Measurements from ENCODE around the gene C6orf120. TPM values are rescaled to one million over a fixed set of nuclear protein-coding genes. Genes with fewer than 3 reads are reported as not detected.

The C6orf120 gene
- total and polyA plus RNA-seq, 2 of the 13 experiments (the other 11 are each of a cell fraction or from before 2014, with no cell fraction given): 21.7 to 29.9 TPM

DNA sequence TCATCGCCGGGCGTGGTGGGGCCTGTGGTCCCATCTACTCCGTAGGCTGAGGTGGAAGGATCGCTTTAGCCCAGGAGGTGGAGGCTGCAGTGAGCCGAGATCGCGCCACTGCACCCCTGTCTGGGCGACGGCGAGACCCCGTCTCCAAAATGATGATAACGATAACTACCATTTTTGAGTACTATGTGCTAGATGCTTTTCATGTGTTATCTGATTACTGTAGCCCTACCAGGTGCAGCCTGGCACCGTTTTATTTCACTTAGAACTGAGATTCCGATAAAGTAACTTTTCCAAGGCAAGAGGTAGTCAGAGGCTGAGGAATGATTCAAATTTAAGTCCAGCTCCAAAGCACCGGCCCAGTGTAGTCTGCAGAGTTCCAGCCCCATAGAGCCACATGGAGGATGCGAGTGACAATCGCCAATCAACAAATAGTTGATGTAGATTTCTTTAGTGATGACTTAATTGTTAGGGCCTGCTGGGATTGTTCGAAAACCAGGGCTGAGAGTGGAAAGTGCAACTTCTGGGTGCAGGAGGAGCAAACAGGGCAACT is 50.2 kb downstream of the C6orf120 start (continued):
- TF ChIP-seq, protein P1, sequence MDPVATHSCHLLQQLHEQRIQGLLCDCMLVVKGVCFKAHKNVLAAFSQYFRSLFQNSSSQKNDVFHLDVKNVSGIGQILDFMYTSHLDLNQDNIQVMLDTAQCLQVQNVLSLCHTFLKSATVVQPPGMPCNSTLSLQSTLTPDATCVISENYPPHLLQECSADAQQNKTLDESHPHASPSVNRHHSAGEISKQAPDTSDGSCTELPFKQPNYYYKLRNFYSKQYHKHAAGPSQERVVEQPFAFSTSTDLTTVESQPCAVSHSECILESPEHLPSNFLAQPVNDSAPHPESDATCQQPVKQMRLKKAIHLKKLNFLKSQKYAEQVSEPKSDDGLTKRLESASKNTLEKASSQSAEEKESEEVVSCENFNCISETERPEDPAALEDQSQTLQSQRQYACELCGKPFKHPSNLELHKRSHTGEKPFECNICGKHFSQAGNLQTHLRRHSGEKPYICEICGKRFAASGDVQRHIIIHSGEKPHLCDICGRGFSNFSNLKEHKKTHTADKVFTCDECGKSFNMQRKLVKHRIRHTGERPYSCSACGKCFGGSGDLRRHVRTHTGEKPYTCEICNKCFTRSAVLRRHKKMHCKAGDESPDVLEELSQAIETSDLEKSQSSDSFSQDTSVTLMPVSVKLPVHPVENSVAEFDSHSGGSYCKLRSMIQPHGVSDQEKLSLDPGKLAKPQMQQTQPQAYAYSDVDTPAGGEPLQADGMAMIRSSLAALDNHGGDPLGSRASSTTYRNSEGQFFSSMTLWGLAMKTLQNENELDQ (CRISPR knock-in tag; IDR thresholded peaks at IDR 0.05; ENCODE audit: borderline replicate concordance): no peak
- TF ChIP-seq PRPF4 (IDR thresholded peaks at IDR 0.05; ENCODE audit: low read depth, low read length, poor library complexity, severe bottlenecking): no peak
- TF ChIP-seq, protein P2, sequence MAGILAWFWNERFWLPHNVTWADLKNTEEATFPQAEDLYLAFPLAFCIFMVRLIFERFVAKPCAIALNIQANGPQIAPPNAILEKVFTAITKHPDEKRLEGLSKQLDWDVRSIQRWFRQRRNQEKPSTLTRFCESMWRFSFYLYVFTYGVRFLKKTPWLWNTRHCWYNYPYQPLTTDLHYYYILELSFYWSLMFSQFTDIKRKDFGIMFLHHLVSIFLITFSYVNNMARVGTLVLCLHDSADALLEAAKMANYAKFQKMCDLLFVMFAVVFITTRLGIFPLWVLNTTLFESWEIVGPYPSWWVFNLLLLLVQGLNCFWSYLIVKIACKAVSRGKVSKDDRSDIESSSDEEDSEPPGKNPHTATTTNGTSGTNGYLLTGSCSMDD (CRISPR knock-in tag; IDR thresholded peaks at IDR 0.05): 0 out of 2 replicates have a peak, but pooled peaks have one; percentile 33
- TF ChIP-seq HOXA7 (CRISPR knock-in tag; IDR thresholded peaks at IDR 0.05): 0 out of 2 replicates have a peak, but pooled peaks have one; percentile 80
- TF ChIP-seq, protein P3, sequence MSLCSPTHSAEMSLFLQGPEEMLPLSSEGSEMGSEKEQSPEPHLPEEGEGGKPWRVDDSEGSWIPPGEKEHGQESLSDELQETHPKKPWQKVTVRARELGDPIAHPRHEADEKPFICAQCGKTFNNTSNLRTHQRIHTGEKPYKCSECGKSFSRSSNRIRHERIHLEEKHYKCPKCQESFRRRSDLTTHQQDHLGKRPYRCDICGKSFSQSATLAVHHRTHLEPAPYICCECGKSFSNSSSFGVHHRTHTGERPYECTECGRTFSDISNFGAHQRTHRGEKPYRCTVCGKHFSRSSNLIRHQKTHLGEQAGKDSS (CRISPR knock-in tag; IDR thresholded peaks at IDR 0.05; ENCODE audit: borderline replicate concordance, low read depth): no peak
- TF ChIP-seq FOXO1 (CRISPR knock-in tag; IDR thresholded peaks at IDR 0.05): no peak; the same call in 1 of the 2 replicates
- TF ChIP-seq, protein P4, sequence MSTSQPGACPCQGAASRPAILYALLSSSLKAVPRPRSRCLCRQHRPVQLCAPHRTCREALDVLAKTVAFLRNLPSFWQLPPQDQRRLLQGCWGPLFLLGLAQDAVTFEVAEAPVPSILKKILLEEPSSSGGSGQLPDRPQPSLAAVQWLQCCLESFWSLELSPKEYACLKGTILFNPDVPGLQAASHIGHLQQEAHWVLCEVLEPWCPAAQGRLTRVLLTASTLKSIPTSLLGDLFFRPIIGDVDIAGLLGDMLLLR (CRISPR knock-in tag; IDR thresholded peaks at IDR 0.05): 0 out of 2 replicates have a peak, but pooled peaks have one; percentile 11
- TF ChIP-seq, protein P5, sequence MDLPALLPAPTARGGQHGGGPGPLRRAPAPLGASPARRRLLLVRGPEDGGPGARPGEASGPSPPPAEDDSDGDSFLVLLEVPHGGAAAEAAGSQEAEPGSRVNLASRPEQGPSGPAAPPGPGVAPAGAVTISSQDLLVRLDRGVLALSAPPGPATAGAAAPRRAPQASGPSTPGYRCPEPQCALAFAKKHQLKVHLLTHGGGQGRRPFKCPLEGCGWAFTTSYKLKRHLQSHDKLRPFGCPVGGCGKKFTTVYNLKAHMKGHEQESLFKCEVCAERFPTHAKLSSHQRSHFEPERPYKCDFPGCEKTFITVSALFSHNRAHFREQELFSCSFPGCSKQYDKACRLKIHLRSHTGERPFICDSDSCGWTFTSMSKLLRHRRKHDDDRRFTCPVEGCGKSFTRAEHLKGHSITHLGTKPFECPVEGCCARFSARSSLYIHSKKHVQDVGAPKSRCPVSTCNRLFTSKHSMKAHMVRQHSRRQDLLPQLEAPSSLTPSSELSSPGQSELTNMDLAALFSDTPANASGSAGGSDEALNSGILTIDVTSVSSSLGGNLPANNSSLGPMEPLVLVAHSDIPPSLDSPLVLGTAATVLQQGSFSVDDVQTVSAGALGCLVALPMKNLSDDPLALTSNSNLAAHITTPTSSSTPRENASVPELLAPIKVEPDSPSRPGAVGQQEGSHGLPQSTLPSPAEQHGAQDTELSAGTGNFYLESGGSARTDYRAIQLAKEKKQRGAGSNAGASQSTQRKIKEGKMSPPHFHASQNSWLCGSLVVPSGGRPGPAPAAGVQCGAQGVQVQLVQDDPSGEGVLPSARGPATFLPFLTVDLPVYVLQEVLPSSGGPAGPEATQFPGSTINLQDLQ (CRISPR knock-in tag; IDR thresholded peaks at IDR 0.05): no peak
- no peak for TF ChIP-seq KAT8 (CRISPR knock-in tag; IDR thresholded peaks at IDR 0.05)
- TF ChIP-seq ZNF776 (CRISPR knock-in tag; IDR thresholded peaks at IDR 0.05): no peak
- TF ChIP-seq, protein P6, sequence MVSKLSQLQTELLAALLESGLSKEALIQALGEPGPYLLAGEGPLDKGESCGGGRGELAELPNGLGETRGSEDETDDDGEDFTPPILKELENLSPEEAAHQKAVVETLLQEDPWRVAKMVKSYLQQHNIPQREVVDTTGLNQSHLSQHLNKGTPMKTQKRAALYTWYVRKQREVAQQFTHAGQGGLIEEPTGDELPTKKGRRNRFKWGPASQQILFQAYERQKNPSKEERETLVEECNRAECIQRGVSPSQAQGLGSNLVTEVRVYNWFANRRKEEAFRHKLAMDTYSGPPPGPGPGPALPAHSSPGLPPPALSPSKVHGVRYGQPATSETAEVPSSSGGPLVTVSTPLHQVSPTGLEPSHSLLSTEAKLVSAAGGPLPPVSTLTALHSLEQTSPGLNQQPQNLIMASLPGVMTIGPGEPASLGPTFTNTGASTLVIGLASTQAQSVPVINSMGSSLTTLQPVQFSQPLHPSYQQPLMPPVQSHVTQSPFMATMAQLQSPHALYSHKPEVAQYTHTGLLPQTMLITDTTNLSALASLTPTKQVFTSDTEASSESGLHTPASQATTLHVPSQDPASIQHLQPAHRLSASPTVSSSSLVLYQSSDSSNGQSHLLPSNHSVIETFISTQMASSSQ (IDR thresholded peaks at IDR 0.05; ENCODE audit: low read depth): no peak
- TF ChIP-seq, protein P6 (CRISPR knock-in tag; IDR thresholded peaks at IDR 0.05; ENCODE audit: borderline replicate concordance): no peak
- no peak for TF ChIP-seq ZBTB7A (CRISPR knock-in tag; IDR thresholded peaks at IDR 0.05)
- TF ChIP-seq FOXC1 (CRISPR knock-in tag; IDR thresholded peaks at IDR 0.05; ENCODE audit: borderline replicate concordance): no peak; the same call in 1 of the 2 replicates
